ENCODE measurements around the gene DPH2. TPM values are rescaled to one million over a fixed set of nuclear protein-coding genes. Genes with fewer than 3 reads are reported as not detected.

DPH2 gene
- total RNA-seq, 1 experiment from 2014 or later = 57.5 TPM

DNA sequence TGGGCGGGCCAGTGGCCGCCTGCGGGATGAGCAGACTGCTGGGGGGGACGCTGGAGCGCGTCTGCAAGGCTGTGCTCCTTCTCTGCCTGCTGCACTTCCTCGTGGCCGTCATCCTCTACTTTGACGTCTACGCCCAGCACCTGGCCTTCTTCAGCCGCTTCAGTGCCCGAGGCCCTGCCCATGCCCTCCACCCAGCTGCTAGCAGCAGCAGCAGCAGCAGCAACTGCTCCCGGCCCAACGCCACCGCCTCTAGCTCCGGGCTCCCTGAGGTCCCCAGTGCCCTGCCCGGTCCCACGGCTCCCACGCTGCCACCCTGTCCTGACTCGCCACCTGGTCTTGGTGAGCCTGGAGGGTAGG is 11.3 kb downstream of the DPH2 start (continued):
- TF ChIP-seq, protein P1, sequence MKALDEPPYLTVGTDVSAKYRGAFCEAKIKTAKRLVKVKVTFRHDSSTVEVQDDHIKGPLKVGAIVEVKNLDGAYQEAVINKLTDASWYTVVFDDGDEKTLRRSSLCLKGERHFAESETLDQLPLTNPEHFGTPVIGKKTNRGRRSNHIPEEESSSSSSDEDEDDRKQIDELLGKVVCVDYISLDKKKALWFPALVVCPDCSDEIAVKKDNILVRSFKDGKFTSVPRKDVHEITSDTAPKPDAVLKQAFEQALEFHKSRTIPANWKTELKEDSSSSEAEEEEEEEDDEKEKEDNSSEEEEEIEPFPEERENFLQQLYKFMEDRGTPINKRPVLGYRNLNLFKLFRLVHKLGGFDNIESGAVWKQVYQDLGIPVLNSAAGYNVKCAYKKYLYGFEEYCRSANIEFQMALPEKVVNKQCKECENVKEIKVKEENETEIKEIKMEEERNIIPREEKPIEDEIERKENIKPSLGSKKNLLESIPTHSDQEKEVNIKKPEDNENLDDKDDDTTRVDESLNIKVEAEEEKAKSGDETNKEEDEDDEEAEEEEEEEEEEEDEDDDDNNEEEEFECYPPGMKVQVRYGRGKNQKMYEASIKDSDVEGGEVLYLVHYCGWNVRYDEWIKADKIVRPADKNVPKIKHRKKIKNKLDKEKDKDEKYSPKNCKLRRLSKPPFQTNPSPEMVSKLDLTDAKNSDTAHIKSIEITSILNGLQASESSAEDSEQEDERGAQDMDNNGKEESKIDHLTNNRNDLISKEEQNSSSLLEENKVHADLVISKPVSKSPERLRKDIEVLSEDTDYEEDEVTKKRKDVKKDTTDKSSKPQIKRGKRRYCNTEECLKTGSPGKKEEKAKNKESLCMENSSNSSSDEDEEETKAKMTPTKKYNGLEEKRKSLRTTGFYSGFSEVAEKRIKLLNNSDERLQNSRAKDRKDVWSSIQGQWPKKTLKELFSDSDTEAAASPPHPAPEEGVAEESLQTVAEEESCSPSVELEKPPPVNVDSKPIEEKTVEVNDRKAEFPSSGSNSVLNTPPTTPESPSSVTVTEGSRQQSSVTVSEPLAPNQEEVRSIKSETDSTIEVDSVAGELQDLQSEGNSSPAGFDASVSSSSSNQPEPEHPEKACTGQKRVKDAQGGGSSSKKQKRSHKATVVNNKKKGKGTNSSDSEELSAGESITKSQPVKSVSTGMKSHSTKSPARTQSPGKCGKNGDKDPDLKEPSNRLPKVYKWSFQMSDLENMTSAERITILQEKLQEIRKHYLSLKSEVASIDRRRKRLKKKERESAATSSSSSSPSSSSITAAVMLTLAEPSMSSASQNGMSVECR (CRISPR knock-in tag; IDR thresholded peaks at IDR 0.05; ENCODE audit: borderline replicate concordance) = no peak
- TF ChIP-seq SMAD3 (CRISPR knock-in tag; IDR thresholded peaks at IDR 0.05; ENCODE audit: borderline replicate concordance) (no peak), NFE2L1 (CRISPR knock-in tag; IDR thresholded peaks at IDR 0.05) (no peak), ZNF423 (CRISPR knock-in tag; IDR thresholded peaks at IDR 0.05) (no peak)

DNA sequence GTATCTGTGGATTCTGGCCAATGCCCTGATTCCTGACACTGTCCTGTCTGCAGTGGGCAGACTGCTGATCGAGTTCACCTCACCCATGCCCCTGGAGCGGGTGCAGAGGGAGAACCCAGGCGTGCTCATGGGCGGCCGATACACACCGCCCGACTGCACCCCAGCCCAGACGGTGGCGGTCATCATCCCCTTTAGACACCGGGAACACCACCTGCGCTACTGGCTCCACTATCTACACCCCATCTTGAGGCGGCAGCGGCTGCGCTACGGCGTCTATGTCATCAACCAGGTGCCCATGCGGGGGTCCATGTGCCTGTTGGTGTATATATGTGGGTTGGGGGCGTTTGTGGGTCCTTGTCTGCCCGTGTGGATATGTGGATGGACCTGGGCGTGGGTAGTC is 11.8 kb downstream of the DPH2 start:
- Mint-ChIP-seq H3K4me3 (no peak overlapping the region), H3K4me1 (peaks cover 24% of the 10 kb centered on the region), H3K27me3 (ENCODE audit: low read depth) (no peaks in the 10 kb centered on the region; the same call in 1 of the 2 replicates), H3K27ac (no peak overlapping the region), H3K9me3 (no peaks in the 10 kb centered on the region), H3K36me3 (peaks cover 24% of the 10 kb centered on the region)
- POLR2A ChIA-PET = no interaction called here
- ATAC-seq = no peak
- CTCF ChIA-PET = no interaction called here
- DNase-seq (ENCODE audit: low spot score) = no peak
- no peak for TF ChIP-seq ZNF532 (CRISPR knock-in tag; IDR thresholded peaks at IDR 0.05; ENCODE audit: borderline replicate concordance)
- TF ChIP-seq ZNF138 (CRISPR knock-in tag; conservative IDR thresholded peaks at IDR 0.05) = no peak
- TF ChIP-seq HMGA2 (CRISPR knock-in tag; IDR thresholded peaks at IDR 0.05) = no peak
- no peak for TF ChIP-seq IRF1 (CRISPR knock-in tag; IDR thresholded peaks at IDR 0.05)
- TF ChIP-seq, protein P2, sequence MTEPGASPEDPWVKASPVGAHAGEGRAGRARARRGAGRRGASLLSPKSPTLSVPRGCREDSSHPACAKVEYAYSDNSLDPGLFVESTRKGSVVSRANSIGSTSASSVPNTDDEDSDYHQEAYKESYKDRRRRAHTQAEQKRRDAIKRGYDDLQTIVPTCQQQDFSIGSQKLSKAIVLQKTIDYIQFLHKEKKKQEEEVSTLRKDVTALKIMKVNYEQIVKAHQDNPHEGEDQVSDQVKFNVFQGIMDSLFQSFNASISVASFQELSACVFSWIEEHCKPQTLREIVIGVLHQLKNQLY (CRISPR knock-in tag; IDR thresholded peaks at IDR 0.05) = no peak
- TF ChIP-seq, protein P3, sequence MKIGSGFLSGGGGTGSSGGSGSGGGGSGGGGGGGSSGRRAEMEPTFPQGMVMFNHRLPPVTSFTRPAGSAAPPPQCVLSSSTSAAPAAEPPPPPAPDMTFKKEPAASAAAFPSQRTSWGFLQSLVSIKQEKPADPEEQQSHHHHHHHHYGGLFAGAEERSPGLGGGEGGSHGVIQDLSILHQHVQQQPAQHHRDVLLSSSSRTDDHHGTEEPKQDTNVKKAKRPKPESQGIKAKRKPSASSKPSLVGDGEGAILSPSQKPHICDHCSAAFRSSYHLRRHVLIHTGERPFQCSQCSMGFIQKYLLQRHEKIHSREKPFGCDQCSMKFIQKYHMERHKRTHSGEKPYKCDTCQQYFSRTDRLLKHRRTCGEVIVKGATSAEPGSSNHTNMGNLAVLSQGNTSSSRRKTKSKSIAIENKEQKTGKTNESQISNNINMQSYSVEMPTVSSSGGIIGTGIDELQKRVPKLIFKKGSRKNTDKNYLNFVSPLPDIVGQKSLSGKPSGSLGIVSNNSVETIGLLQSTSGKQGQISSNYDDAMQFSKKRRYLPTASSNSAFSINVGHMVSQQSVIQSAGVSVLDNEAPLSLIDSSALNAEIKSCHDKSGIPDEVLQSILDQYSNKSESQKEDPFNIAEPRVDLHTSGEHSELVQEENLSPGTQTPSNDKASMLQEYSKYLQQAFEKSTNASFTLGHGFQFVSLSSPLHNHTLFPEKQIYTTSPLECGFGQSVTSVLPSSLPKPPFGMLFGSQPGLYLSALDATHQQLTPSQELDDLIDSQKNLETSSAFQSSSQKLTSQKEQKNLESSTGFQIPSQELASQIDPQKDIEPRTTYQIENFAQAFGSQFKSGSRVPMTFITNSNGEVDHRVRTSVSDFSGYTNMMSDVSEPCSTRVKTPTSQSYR (CRISPR knock-in tag; IDR thresholded peaks at IDR 0.05) = no peak
- no peak for TF ChIP-seq GABPB1 (CRISPR knock-in tag; IDR thresholded peaks at IDR 0.05)
- no peak for TF ChIP-seq ZNF232 (CRISPR knock-in tag; IDR thresholded peaks at IDR 0.05)
- no peak for TF ChIP-seq NR1H2 (CRISPR knock-in tag; IDR thresholded peaks at IDR 0.05)
- TF ChIP-seq ZNF121 (CRISPR knock-in tag; IDR thresholded peaks at IDR 0.05) = no peak
- TF ChIP-seq EMX1 (CRISPR knock-in tag; IDR thresholded peaks at IDR 0.05) = no peak
- TF ChIP-seq ETV6 (CRISPR knock-in tag; IDR thresholded peaks at IDR 0.05) = no peak
- TF ChIP-seq RELA (CRISPR knock-in tag; IDR thresholded peaks at IDR 0.05; ENCODE audit: borderline replicate concordance) = no peak
- no peak for TF ChIP-seq TEAD4 (CRISPR knock-in tag; IDR thresholded peaks at IDR 0.05)
- no peak for TF ChIP-seq AFF4 (CRISPR knock-in tag; IDR thresholded peaks at IDR 0.05; ENCODE audit: borderline replicate concordance)

Measured in WTC11 (cell line).